GDM1 (cell line): Measurements from ENCODE around the gene SIRT2.
"Not testable (repeated sequence)": the region's sequence is repeated elsewhere in the genome, so short reads cannot be mapped to it uniquely, and the experiment has no call there.

Source experiments
- DNase-seq: peaks from one replicate; lab custom pipeline; 2025; lab: John Stamatoyannopoulos, UW

The SIRT2 gene

DNA sequence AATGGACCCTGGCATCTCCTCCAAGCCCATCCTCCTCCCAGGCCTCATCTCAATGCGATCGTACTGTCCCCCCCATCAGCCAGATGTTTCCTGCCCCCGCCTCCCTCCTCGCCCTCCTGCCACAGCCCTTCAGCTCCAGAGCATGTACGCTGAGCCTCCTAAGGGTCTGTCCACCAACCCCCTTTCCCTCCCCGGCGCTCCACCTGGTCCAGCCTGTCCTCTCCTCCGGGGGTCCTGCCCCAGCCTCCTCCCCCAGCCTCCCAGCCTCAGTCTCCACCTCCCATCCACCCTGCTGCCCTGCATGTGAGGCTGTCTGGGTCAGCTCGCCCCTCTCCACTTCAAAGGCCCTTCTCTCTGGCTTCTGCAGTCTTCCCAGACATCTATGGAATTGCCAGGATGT lies 4.5 kb downstream of the SIRT2 start:
- DNase-seq: no peak

DNA sequence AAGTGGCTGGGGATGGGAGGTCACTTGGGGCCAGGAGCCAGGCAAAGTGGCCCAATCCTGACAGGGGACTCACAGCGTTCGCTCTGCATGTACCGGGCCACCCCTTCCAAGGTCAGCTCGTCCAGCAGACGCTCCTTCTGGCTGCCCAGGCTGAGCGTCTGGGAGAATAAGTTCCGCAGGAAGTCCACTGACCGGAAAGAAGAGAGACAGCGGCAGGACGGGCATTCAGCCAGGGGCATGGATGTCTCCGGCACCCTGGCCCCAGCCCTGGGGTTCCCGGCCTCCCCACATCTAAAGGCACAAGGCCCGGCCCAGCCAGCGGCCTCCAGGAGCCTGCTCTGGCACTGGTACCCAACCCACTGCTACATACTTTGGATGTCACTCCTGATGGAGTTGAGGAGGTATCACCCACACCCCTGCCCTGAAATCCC lies 6.1 kb downstream of the SIRT2 start:
- no peak for DNase-seq

GRCh38 chr19:38892841-38893240 lies 6.6 kb downstream of the SIRT2 start:
- DNase-seq: no peak

GRCh38 chr19:38891771-38892170 lies 7.6 kb downstream of the SIRT2 start:
- no peak for DNase-seq

- no peak for DNase-seq
Measured at GRCh38 chr19:38890686-38891085, 8.7 kb downstream of the SIRT2 start.

DNA sequence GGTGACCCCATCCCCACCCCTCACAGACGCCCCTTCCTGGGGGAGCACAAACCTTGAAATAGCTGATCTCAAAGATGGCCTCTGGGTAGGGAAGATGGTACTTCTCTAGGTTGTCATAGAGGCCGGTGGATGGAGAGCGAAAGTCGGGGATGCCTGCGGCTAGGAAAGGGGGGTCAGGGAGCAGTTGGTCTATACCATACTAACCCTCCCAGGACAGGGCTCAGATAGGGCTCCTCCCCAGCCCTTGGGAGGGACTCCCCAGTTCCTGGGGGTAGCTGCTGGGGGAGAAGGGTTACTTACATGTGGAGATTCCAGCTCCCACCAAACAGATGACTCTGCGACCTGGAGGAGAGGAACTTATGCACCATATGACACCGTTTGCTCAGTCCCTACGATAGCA lies 9.6 kb downstream of the SIRT2 start:
- no peak for DNase-seq

DNA sequence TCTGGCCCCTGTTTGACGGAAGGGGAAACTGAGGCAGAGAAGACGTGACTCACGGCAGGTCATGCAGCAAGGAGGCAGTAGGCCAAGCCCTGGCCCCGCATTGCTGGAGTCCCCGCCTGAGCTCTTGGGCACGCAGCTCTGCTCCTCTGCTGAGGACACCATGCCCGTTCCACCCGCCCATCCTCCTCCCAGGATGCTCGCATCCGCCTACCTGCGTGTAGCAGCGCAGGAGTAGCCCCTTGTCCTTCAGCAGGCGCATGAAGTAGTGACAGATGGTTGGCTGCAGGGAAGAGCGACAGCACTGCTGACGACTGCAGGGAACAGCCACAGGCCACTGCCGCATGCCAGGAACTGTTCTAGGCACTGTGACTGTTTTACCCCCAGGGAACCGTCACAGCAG lies 10.5 kb downstream of the SIRT2 start:
- DNase-seq: no peak

DNA sequence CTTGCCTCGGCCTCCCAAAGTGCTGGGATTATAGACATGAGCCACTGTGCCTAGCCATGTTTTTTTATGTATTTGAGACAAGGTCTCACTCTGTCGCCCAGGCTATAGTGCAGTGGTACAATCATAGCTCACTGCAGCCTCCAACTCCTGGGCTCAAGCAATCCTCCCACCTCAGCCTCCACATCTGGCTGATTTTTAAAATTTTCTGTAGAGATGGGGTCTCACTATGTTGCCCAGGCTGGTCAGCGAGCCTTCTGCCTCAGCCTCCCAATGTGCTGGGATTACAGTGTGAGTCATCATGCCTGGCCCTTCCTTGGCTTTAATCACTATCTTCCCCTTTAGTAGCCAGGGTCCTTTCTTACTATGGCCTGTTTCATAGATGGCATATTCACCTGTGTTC lies 14.7 kb downstream of the SIRT2 start:
- DNase-seq: not testable (repeated sequence)

- DNase-seq: no peak
Measured at GRCh38 chr19:38883286-38883685, 16.1 kb downstream of the SIRT2 start.

DNA sequence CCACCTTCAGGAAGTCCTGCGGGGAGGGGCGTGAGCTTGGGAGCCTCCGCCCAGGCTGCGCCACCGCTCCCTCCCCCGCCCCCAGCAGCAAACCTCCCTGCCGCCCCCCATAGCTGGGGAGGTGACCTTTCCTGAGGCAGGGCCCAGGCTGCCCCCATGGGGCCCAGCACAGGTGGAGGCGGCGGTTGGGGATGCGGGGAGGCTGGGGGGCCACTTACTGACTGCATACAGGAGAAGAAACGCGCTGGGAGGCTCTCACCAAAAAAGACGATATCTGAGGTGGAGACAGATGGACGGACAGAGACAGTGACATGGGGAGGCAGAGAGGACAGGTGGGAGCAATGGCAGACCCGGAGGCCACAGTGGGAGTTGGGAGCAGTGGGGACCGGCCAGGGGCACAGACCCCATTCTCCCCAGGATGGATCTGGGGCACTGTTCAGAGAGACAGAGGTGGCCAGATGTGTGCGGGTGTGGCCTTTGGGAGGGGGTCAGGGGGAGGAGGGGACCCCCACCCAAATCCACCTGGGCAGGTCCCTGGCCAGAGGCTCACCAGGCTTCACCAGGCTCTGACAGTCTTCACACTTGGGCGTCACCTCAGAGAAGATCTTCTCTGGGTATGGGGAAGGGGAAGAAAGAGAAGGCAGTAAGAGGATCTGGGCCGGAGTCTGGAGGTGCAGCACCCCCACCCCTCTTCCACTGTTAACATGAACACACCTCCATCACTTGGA lies 18.4 kb downstream of the SIRT2 start:
- no peak for DNase-seq

DNA sequence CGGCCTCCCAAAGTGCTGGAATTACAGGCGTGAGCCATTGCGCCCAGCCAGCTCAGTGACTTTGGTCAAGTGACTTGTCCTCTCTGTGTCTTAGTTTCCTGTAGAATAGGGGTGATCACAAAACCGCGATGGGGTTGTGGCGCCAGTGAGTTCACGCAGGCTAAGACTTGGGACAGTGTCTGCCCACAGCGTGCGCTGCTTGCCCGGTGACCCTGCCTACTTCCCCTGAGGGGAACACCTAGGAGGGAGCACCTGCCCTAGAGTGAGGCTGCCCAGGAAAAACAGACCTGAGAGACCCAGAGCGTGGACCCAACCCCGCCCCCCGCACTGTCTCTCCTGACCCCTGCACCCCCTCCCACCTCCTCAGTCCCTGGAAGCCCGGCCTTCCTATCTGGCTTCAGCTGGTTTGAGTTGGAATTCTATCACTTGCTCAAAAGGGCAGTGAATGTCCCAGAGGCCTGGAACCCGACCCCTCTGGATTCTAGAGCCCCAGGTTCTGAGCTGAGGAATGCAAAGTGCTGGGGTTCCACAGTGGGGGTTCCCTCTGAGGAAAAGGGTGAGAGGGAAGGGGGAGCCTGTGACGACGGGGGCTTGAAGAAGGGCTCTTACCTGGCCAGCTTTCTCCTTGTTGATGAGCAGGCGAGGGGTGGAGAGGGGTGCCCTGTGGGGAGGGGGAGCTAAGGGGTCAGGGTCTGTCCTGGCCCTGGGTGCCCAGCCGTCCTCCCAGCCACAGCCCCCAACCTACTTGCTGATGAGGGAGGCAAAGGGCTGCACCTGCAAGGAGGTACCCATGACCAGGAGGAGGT lies 19.1 kb downstream of the SIRT2 start:
- DNase-seq: no peak

- DNase-seq: no peak
Measured at GRCh38 chr19:38879400-38879751, 20.0 kb downstream of the SIRT2 start.

GRCh38 chr19:38878575-38879399 lies 20.6 kb downstream of the SIRT2 start:
- DNase-seq: no peak

DNA sequence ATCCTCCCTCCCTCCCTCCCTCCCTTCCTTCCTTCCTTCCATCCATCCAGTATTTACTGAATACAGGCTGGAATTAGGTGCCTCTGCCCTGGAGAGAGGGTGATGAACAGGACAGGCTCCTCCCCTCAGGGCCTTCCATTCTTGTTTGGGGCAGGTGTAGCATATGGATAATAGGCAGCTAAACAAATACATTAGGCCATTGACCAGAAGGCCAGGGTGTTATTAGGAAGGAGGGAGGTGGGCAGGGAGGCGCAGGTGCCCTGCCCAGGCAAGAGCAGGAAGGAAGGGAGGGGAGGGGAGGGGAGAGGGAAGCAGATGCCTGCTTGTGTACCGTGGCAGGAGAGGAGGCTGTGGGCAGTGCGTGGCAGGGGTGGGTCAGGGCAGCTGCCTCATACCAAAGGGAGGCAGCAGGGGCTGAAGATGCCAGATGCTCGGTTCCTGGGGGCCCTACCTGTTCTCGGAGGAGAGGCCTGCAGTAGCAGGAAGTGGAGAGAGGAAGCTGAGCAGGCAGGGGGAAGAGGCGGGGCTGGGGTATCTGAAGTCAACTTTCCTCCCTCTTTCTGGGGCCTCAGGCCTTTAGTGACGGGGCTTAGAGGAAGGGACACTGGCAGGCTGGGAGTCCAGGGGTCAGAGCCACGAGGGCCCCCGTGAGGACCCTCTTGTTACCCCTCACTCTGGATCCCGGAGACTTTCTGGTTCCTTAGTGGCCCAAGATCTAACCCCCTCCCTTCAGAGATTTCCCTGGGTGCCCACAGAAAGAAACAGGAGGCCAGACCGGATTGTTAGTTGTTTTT lies 21.4 kb downstream of the SIRT2 start, which contains the start of gene RINL:
TSS of gene RINL (minus strand) at position 495 of the 794 bp plus-strand sequence. CDS start 1,533 bp downstream, outside the sequence.
- peak; percentile 60 for DNase-seq

- DNase-seq: no peak
Measured at GRCh38 chr19:38875656-38876395, 23.6 kb downstream of the SIRT2 start.

- DNase-seq: not testable (repeated sequence)
Measured at GRCh38 chr19:38873400-38873799, 26.0 kb downstream of the SIRT2 start.

DNA sequence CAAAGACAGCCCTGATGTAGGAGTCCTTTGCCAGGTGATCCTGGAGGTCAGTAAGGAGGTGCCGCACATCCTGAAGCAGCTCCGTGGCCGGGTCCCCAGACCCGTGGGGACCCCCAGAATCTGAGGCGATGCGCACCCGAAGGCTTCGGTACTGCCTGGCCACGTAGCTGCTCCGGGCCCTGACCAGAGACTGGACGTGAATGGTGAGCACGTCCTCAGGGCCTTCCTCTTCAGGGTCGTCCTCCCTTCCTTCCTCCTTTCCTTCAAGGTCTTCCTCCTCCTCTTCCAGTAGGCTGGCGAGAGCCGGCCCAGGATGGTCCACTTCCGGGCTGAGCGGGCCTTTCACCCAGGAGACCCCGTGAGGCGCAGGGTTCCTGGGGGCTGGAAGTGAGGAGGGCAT lies 28.8 kb downstream of the SIRT2 start:
- no peak for DNase-seq

- no peak for DNase-seq
Measured at GRCh38 chr19:38869836-38870607, 29.4 kb downstream of the SIRT2 start.

DNA sequence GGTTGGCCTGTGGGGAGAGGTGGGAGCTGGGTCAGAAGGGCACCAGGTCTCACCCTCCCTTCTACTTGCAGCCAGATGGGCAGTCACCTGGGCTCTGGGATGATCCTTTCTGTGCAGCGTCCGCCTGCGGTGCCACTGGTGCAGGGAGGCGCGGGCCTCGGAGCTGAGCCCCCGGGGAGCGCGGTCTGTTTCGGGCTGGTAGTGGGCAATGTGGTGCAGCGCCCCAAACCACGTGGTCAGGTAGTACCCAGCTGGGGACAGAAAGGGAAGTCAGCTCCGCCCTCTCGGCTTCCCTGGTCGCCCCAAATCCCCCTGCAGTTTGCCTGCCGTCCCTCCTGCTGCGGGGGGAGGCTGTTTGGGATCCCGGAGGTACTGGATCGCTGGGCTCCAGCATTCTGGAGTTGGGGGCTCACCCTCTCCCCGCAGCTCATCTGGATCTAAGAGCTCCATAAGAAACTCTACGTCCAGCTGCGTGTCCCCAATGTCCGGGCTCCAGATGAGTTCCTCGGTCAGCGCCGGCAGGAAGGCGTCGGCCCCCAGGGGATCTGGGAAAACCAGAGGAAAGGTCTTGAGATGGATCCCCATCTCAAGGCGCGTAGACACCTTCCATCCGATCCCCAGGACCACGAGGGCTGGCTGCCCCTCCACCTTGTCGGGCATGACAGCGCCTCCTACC lies 30.1 kb downstream of the SIRT2 start:
- no peak for DNase-seq

- no peak for DNase-seq
Measured at GRCh38 chr19:38868551-38868950, 30.9 kb downstream of the SIRT2 start.
